ENCODE measurements around the gene ZDHHC3.

DNA sequence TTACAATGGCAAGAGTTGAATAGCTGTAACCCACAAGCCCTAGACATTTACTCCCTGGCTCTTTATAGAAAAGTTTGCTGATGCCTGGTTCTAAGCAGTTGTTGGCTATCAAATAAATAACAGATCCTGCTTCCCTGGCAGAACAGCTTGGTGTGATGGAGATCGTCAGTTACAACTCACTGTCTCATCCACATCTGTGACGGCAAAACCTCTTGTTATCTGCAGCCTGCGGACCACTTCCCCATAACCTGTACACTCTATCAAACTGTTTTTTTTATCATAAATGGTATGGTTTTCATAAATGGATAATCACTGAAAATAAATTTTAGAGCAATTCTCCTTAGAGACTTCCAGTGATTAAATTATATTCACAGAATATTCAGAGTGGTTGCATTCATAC is 14.1 kb downstream of the ZDHHC3 start:
- no peak for TF ChIP-seq CTCF (IDR thresholded peaks at IDR 0.05; ENCODE audit: low read length)
- TF ChIP-seq EZH2phosphoT487 (IDR thresholded peaks at IDR 0.05; ENCODE audit: low read length): no peak
- no peak for TF ChIP-seq EZH2 (optimal IDR thresholded peaks at IDR 0.05; ENCODE audit: low read depth, low read length)
